HepG2 (cell line): ENCODE measurements around the gene CYP2W1. TPM values are rescaled to one million over a fixed set of nuclear protein-coding genes. Genes with fewer than 3 reads are reported as not detected.
A peak's percentile ranks its signal among the peaks of the same experiment; 100 is the strongest.

Experiments
- KAT2B ChIP-seq: fragments of 150-350 bp; IDR thresholded peaks from 2 replicates; pipeline ENCODE4 v1.6.1; 2014; ENCODE audit warnings: low read depth, low read length, borderline replicate concordance
- KDM1A ChIP-seq: IDR thresholded peaks from 2 replicates; pipeline ENCODE4 v1.6.1; 2016; ENCODE audit warnings: missing compliant biosample characterization
- NCOA2 ChIP-seq: sonication (generic); formaldehyde crosslinking; IDR thresholded peaks from 2 replicates; pipeline ENCODE4 v1.8.0; 2022; ENCODE audit warnings: inconsistent platforms
- NFATC3 ChIP-seq: sonication (generic); formaldehyde crosslinking; IDR thresholded peaks from 2 replicates; pipeline ENCODE4 v1.5.1; 2020; ENCODE audit warnings: mild to moderate bottlenecking, missing genetic modification reagents
- POLR2AphosphoS2 ChIP-seq: IDR thresholded peaks from 2 replicates; pipeline ENCODE4 v1.6.1; 2011; ENCODE audit warnings: low read depth, low read length, improper control_type of control experiment
- TCF12 ChIP-seq, 2 experiments: fragments of 450-650 bp in 1 of 2; sonication (generic) in 1 of 2; formaldehyde crosslinking in 1 of 2; IDR thresholded peaks; 2 replicates each; pipeline versions ENCODE4 v1.6.1 to v1.8.0; 2017 to 2022; ENCODE audit warnings: antibody characterized with exemption in 1 of 2, mild to moderate bottlenecking in 1 of 2, missing genetic modification reagents in 1 of 2, moderate library complexity in 1 of 2
- XBP1 ChIP-seq: sonication (generic); formaldehyde crosslinking; IDR thresholded peaks from 2 replicates; pipeline ENCODE4 v1.5.0; 2020; ENCODE audit warnings: missing genetic modification reagents
- ZBTB7B ChIP-seq: sonication (generic); formaldehyde crosslinking; IDR thresholded peaks from 2 replicates; pipeline ENCODE4 v1.4.0; 2020; ENCODE audit warnings: missing genetic modification reagents
- ZNF160 ChIP-seq: sonication (generic); formaldehyde crosslinking; IDR thresholded peaks from 2 replicates; pipeline ENCODE4 v1.8.0; 2022; ENCODE audit warnings: mild to moderate bottlenecking, inconsistent platforms, missing genetic modification reagents
- ZNF598 ChIP-seq: sonication (generic); formaldehyde crosslinking; IDR thresholded peaks from 2 replicates; pipeline ENCODE4 v1.5.1; 2020; ENCODE audit warnings: mild to moderate bottlenecking, missing genetic modification reagents, borderline replicate concordance
- polyA plus RNA-seq, 8 experiments: library from polyadenylated mRNA; depleted of rRNA in 3 of 8; stranded (reverse) in 7 of 8; unstranded in 1 of 8; fragments of >200 nt; fragmentation: Illumina TruSeq in 4 of 8; extraction: Trizol in 4 of 8; gene quantifications; 2 replicates each; pipeline versions ENCODE4 v1.2.1 to v1.2.3, GENCODE V29; 2011 to 2016; ENCODE audit warnings: low read depth in 4 of 8, missing spikeins in 1 of 8, mixed read lengths in 1 of 8; ENCODE audit not compliant: insufficient read depth in 1 of 8
- total RNA-seq, 5 experiments: library from RNA; depleted of rRNA; stranded (reverse); fragments of >200 nt; fragmentation: Illumina TruSeq; extraction: Trizol; gene quantifications; 2 replicates each; pipeline ENCODE4 v1.2.3, GENCODE V29; 2016; ENCODE audit warnings: low read depth in 1 of 5
- TF ChIP-seq, protein P1 (sequence below): sonication (generic); formaldehyde crosslinking; conservative IDR thresholded peaks from 2 replicates; pipeline ENCODE4 v1.4.0; 2020; ENCODE audit warnings: mild to moderate bottlenecking, missing genetic modification reagents, moderate library complexity
- TF ChIP-seq, protein P2 (sequence below): sonication (generic); formaldehyde crosslinking; IDR thresholded peaks from one replicate; pipeline ENCODE4 v1.5.1; 2020; ENCODE audit warnings: mild to moderate bottlenecking, missing genetic modification reagents; ENCODE audit errors: not compliant biosample characterization
- TF ChIP-seq, protein P3 (sequence below): sonication (generic); formaldehyde crosslinking; IDR thresholded peaks from 2 replicates; pipeline ENCODE4 v1.4.0; 2020; ENCODE audit warnings: mild to moderate bottlenecking, missing genetic modification reagents
- TF ChIP-seq, protein P4 (sequence below): sonication (generic); formaldehyde crosslinking; IDR thresholded peaks from 2 replicates; pipeline ENCODE4 v1.5.0; 2020; ENCODE audit warnings: mild to moderate bottlenecking, low read depth, missing genetic modification reagents, borderline replicate concordance

CYP2W1 gene
- total and polyA plus RNA-seq, 2 of the 13 experiments (the other 11 are each of a cell fraction or from before 2014, with no cell fraction given), result 19.5 to 31.7 TPM

DNA sequence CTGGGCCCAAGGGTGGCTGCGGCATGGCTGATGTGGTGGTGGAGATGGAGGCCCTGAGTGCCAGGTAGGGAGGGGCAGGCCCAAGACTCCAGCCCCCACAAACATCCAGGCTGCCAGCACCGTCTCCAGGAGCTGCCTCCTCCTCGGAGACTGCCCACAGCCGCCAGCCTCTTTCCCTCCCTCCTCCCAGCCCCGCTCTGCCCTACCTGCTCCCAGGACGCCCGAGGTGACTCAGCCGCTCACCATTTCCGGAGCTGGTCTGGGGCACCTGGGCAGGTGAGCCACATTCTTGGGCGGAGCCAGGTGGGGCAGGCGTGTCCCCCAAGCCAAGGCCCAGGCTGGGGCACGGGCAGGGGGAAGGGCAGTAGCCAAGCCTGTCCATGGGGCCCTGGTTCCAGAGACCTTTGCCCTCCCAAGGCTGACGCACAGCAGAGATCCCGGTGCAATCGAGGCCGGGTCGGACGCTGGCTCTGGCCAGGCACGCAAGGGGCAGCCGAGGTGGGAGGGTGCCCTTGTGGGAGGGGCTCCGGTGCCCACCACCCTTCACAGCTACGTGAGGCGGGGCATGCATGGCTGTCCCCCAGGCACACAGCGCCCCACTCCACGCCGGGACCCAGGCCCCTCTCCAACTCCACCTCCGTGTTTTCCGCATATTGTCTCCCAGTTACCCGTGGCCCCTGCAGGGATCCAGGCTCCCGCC, 37.3 kb upstream of the CYP2W1 start (continued):
- TF ChIP-seq, protein P1, sequence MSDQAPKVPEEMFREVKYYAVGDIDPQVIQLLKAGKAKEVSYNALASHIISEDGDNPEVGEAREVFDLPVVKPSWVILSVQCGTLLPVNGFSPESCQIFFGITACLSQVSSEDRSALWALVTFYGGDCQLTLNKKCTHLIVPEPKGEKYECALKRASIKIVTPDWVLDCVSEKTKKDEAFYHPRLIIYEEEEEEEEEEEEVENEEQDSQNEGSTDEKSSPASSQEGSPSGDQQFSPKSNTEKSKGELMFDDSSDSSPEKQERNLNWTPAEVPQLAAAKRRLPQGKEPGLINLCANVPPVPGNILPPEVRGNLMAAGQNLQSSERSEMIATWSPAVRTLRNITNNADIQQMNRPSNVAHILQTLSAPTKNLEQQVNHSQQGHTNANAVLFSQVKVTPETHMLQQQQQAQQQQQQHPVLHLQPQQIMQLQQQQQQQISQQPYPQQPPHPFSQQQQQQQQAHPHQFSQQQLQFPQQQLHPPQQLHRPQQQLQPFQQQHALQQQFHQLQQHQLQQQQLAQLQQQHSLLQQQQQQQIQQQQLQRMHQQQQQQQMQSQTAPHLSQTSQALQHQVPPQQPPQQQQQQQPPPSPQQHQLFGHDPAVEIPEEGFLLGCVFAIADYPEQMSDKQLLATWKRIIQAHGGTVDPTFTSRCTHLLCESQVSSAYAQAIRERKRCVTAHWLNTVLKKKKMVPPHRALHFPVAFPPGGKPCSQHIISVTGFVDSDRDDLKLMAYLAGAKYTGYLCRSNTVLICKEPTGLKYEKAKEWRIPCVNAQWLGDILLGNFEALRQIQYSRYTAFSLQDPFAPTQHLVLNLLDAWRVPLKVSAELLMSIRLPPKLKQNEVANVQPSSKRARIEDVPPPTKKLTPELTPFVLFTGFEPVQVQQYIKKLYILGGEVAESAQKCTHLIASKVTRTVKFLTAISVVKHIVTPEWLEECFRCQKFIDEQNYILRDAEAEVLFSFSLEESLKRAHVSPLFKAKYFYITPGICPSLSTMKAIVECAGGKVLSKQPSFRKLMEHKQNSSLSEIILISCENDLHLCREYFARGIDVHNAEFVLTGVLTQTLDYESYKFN (CRISPR knock-in tag), result peak; percentile 54
- TF ChIP-seq, protein P2, sequence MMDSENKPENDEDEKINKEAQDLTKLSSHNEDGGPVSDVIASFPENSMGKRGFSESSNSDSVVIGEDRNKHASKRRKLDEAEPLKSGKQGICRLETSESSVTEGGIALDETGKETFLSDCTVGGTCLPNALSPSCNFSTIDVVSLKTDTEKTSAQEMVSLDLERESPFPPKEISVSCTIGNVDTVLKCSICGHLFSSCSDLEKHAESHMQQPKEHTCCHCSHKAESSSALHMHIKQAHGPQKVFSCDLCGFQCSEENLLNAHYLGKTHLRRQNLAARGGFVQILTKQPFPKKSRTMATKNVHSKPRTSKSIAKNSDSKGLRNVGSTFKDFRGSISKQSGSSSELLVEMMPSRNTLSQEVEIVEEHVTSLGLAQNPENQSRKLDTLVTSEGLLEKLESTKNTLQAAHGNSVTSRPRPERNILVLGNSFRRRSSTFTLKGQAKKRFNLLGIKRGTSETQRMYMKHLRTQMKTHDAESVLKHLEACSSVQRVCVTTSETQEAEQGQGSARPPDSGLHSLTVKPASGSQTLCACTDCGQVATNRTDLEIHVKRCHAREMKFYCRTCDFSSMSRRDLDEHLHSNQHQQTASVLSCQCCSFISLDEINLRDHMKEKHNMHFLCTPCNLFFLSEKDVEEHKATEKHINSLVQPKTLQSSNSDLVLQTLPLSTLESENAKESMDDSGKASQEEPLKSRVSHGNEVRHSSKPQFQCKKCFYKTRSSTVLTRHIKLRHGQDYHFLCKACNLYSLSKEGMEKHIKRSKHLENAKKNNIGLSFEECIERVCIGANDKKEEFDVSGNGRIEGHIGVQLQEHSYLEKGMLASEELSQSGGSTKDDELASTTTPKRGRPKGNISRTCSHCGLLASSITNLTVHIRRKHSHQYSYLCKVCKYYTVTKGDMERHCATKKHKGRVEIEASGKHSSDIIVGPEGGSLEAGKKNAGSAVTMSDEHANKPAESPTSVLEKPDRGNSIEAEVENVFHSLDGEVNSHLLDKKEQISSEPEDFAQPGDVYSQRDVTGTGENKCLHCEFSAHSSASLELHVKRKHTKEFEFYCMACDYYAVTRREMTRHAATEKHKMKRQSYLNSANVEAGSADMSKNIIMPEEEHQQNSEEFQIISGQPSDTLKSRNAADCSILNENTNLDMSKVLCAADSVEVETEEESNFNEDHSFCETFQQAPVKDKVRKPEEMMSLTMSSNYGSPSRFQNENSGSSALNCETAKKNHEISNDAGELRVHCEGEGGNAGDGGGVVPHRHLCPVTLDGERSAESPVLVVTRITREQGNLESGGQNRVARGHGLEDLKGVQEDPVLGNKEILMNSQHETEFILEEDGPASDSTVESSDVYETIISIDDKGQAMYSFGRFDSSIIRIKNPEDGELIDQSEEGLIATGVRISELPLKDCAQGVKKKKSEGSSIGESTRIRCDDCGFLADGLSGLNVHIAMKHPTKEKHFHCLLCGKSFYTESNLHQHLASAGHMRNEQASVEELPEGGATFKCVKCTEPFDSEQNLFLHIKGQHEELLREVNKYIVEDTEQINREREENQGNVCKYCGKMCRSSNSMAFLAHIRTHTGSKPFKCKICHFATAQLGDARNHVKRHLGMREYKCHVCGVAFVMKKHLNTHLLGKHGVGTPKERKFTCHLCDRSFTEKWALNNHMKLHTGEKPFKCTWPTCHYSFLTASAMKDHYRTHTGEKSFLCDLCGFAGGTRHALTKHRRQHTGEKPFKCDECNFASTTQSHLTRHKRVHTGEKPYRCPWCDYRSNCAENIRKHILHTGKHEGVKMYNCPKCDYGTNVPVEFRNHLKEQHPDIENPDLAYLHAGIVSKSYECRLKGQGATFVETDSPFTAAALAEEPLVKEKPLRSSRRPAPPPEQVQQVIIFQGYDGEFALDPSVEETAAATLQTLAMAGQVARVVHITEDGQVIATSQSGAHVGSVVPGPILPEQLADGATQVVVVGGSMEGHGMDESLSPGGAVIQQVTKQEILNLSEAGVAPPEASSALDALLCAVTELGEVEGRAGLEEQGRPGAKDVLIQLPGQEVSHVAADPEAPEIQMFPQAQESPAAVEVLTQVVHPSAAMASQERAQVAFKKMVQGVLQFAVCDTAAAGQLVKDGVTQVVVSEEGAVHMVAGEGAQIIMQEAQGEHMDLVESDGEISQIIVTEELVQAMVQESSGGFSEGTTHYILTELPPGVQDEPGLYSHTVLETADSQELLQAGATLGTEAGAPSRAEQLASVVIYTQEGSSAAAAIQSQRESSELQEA (CRISPR knock-in tag), result no peak
- no peak; the same call in 1 of the 2 replicates for TF ChIP-seq ZBTB7B (CRISPR knock-in tag)
- peak; percentile 26; the same call in 1 of the 2 replicates for TF ChIP-seq ZNF598 (CRISPR knock-in tag)
- no peak for TF ChIP-seq NFATC3
- TF ChIP-seq, protein P3, sequence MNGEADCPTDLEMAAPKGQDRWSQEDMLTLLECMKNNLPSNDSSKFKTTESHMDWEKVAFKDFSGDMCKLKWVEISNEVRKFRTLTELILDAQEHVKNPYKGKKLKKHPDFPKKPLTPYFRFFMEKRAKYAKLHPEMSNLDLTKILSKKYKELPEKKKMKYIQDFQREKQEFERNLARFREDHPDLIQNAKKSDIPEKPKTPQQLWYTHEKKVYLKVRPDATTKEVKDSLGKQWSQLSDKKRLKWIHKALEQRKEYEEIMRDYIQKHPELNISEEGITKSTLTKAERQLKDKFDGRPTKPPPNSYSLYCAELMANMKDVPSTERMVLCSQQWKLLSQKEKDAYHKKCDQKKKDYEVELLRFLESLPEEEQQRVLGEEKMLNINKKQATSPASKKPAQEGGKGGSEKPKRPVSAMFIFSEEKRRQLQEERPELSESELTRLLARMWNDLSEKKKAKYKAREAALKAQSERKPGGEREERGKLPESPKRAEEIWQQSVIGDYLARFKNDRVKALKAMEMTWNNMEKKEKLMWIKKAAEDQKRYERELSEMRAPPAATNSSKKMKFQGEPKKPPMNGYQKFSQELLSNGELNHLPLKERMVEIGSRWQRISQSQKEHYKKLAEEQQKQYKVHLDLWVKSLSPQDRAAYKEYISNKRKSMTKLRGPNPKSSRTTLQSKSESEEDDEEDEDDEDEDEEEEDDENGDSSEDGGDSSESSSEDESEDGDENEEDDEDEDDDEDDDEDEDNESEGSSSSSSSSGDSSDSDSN (CRISPR knock-in tag), result peak; percentile 70
- 0 out of 2 replicates have a peak, but pooled peaks have one; percentile 43 for TF ChIP-seq ZNF160 (CRISPR knock-in tag)
- TF ChIP-seq, protein P4, sequence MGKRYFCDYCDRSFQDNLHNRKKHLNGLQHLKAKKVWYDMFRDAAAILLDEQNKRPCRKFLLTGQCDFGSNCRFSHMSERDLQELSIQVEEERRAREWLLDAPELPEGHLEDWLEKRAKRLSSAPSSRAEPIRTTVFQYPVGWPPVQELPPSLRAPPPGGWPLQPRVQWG, result no peak
- no peak for TF ChIP-seq TCF12 (IDR thresholded peaks at IDR 0.05)
- 0 out of 2 replicates have a peak, but pooled peaks have one; percentile 25 for TF ChIP-seq TCF12 (CRISPR knock-in tag; IDR thresholded peaks at IDR 0.05)
- no peak for TF ChIP-seq KDM1A (CRISPR knock-in tag)
- TF ChIP-seq NCOA2 (CRISPR knock-in tag), result no peak
- TF ChIP-seq XBP1 (CRISPR knock-in tag), result no peak
- no peak for TF ChIP-seq POLR2AphosphoS2
- TF ChIP-seq KAT2B, result no peak
